ENCODE results near the gene OR10G2.
"Not testable (repeated sequence)": the region's sequence is repeated elsewhere in the genome, so short reads cannot be mapped to it uniquely, and the experiment has no call there.

Gene OR10G2

GRCh38 chr14:21634840-21635239 is at the start of gene OR10G2:
TSS of gene OR10G2 (minus strand) at chr14:21634940. CDS start at chr14:21634842, 98 bp downstream.
- no peak for DNase-seq

- no peak for DNase-seq
Measured at GRCh38 chr14:21680072-21680471, 45.3 kb upstream of the OR10G2 start.

GRCh38 chr14:21675566-21675965 is 40.8 kb upstream of the OR10G2 start:
- DNase-seq = no peak

GRCh38 chr14:21673718-21674117 is 39.0 kb upstream of the OR10G2 start, which contains the start of gene OR4E1:
TSS of gene OR4E1 (minus strand) at chr14:21673818. CDS start at chr14:21670935, 2,883 bp downstream.
- no peak for DNase-seq

- no peak for DNase-seq
Measured at GRCh38 chr14:21672116-21672515, 37.4 kb upstream of the OR10G2 start.

GRCh38 chr14:21671371-21671770 is 36.6 kb upstream of the OR10G2 start:
- DNase-seq = no peak

- DNase-seq = no peak
Measured at GRCh38 chr14:21669284-21669683, 34.5 kb upstream of the OR10G2 start.

GRCh38 chr14:21668377-21668776 is 33.6 kb upstream of the OR10G2 start:
- no peak for DNase-seq

GRCh38 chr14:21656980-21657379 is 22.2 kb upstream of the OR10G2 start:
- no peak for DNase-seq

GRCh38 chr14:21654215-21654614 is 19.5 kb upstream of the OR10G2 start:
- DNase-seq = no peak

GRCh38 chr14:21653331-21653885 is 18.7 kb upstream of the OR10G2 start, which contains the start of gene OR4E2:
TSS of gene OR4E2 (plus strand) at chr14:21653835. CDS start at chr14:21665083, 11,248 bp downstream.
- DNase-seq = no peak

- no peak for DNase-seq
Measured at GRCh38 chr14:21652209-21652808, 17.6 kb upstream of the OR10G2 start.

- no peak for DNase-seq
Measured at GRCh38 chr14:21647380-21647779, 12.6 kb upstream of the OR10G2 start.

GRCh38 chr14:21643407-21643806 is 8.7 kb upstream of the OR10G2 start:
- DNase-seq = no peak

- no peak for DNase-seq
Measured at GRCh38 chr14:21642683-21643082, 7.9 kb upstream of the OR10G2 start.

- no peak for DNase-seq
Measured at GRCh38 chr14:21631084-21631483, 3.7 kb downstream of the OR10G2 start.

GRCh38 chr14:21630503-21630902 is 4.2 kb downstream of the OR10G2 start:
- not testable (repeated sequence) for DNase-seq

GRCh38 chr14:21626491-21627230 is 8.1 kb downstream of the OR10G2 start:
- DNase-seq = no peak

GRCh38 chr14:21617614-21618013 is 17.1 kb downstream of the OR10G2 start:
- no peak for DNase-seq

GRCh38 chr14:21614240-21614639 is 20.5 kb downstream of the OR10G2 start:
- no peak for DNase-seq

GRCh38 chr14:21612324-21612723 is 22.4 kb downstream of the OR10G2 start:
- DNase-seq = no peak

GRCh38 chr14:21602181-21602580 is 32.6 kb downstream of the OR10G2 start:
- not testable (repeated sequence) for DNase-seq

- DNase-seq = no peak
Measured at GRCh38 chr14:21589317-21589716, 45.4 kb downstream of the OR10G2 start.
